HG02981 (cell line): ENCODE results near the gene GFOD1.
"Not testable (repeated sequence)": the region's sequence is repeated elsewhere in the genome, so short reads cannot be mapped to it uniquely, and the experiment has no call there.

Experiments
- ATAC-seq: cut with Tn5 transposase; IDR thresholded peaks from one replicate; pipeline ENCODE4 v1.9.1; 2021; ENCODE audit warnings: mild to moderate bottlenecking, moderate library complexity; ENCODE audit not compliant: unreplicated experiment

Gene GFOD1

DNA sequence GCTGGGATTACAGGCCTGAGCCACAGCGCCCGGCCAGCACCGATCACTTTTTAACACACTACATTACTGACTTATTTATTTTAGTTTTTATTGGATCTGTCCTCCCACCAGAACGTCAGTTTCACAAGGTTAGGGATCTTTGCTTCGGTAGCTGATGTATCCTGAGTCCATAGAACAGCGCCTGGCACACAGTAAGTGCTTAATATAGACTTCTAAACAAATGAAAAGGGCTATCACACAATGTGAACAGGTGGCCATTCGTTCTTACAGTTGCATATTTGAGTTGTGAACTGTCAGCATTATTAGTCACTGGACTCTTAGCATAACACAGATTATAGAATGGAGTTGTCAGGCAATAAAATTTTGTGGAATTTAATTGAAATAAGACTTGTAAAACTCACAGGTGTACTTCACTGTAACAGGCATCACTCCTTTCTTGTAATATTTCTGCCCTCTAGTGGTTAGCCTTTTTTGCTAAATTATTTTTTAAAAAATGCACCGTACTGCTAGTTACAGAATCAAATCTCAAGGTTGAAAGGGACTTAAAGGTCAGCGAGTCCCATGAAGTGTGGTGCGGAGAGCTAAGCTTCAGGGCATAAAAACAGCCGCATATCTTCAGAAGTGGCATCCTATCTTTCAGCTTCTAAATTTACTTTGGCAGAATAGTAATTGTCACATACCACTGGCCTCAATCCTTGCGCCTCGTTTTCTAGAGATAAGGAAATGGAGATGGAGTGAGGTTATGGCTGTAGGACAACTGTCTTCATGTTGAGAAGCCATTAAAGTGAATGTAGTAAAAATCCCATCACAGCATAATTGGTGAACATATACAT is 155.7 kb downstream of the GFOD1 start:
- no peak for ATAC-seq

DNA sequence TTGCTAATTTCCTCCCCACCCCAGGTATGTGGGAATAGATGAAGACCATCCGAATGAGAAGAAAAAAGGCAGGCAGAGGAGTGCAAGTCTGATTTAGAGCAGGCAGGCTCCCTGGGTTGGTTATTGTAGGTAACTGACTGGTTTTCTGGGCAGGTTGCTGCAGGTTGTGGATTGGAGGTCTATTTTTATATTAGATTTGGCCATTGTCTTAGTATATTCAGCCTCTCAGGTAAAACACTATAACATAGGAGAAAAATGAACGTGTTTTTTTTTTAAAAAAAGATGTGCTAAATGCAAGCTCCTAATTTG is 158.6 kb downstream of the GFOD1 start:
- no peak for ATAC-seq

DNA sequence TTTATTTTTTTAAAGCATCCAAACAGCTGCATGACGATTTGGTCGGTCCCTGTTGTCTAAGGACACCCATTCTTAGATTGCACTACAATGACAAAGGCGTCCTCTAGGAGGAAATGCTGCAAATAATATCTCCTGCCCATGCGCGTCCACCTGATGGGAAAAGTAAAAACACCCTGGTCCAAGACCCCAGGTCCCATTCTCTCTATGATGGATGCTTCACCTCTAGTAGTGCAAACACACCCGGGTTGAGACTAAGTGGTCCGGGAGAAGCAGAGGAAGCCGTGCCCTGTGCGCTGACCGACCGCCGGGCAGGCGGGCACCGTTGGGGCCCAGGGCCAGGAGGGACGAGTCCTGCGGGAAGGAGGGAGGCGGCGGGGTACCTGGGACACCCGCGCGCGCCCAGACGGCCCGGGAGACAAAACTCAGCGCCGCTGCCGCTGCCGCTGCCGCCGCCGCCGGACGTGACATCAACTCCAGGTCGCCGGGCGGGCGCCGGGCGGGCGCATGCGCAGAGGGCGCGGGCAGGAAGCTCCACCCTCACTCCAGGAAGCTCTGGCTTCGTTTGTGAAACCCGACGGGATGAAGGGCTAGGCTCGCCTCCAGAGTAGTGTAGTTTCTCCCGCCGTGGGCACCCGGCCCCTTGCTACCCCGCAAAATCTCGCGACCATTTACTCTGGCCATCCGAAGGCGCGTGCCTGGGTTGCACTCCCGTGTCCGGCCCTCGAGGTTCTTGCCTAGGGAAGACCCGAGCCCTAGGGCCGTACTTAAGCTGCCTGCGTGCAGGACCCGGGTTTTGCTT is 159.1 kb downstream of the GFOD1 start, which contains the start of gene TBC1D7:
TSS of gene TBC1D7 (minus strand) at position 462 of the 799 bp plus-strand sequence. CDS start 1,639 bp downstream, outside the sequence.
- peak; percentile 82 for ATAC-seq

DNA sequence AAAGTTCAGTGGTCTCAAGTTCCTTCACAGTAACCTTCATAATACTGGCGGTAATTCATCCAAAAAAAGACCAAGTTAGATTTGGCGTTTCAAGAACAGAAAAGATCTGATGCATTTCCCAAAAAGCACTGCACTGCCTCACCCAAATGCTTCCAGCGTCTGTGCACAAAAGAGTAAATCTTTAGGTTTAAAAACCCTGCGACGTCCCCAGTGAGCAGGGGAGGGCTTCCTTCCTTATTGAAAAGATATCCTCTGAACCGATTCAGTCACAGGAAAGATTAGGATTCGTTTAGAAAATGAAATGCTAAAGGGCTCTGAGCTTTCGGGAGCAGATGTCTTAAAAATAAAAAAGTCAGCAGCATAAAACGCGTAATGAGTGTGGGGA is 159.7 kb downstream of the GFOD1 start:
- ATAC-seq, result peak; percentile 17

DNA sequence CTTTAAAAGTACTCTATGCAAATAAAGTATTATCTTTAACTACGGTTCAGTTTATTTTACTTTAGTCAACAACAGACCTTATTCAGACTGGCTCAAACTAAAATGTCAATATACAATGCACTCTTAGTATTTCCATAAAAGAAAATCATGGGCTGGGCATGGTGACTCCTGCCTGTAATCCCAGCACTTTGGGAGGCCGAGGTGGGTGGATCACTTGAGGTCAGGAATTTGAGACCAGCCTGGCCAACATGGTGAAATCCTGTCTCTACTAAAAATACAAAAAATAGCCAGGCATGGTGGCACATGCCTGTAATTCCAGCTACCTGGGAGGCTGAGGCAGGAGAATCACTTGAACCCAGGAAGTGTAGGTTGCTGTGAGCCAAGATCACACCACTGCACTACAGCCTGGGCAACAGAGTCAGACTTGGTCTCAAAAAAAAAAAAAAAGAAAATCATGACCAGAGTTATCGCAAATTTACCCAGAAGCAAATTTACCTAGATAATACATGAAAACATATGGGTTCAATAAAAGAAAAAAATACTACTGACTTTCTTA is 161.3 kb downstream of the GFOD1 start:
- ATAC-seq, result not testable (repeated sequence)

DNA sequence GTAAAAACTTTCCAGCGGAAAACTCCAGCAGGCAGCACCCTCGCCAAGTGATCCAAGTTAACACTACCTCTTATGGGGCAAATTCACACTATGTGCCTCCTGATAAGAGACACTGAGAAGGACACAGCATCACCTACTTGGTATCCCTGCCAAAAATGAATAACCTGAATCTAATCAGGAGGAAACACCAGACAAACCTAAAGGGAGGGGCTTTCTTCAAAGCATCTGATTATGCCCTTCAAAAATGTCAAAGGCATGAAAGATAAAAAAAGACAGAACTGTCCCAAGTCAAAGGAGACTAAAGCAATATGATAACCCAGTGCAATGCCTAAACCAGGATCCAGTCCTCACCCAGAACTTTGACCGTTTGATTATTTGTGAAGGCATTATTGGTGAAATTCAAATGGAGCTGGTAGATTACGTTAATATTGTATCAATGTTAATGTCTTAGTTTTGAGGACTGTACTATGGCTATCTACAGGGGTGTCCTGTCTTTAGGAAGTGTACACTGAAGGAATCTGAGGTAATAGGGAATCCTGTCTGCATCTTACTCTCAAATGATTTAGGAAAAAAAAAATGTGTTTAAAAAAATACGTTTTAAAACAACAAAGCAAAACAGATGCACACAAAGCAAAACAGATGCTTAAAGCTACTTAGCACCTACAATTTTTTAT is 167.4 kb downstream of the GFOD1 start:
- ATAC-seq, result no peak

DNA sequence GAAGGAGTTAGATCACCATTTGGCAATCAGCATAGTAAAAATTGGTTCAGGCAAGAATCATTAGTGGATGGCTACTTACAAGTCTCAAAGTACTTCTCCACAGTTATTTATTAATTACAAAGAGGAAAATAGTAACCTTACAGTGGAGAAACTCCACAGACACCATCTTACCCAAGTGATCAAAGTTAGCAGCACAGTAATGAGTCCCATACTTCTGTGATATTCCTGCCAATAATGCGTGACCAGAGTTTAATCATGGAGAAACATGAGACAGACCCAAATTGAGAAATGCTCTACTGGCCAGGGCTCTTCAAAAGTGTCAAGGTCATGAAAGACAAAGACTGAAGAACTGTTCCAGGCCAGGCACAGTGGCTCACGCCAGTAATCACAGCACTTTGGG is 168.6 kb downstream of the GFOD1 start:
- ATAC-seq, result no peak

DNA sequence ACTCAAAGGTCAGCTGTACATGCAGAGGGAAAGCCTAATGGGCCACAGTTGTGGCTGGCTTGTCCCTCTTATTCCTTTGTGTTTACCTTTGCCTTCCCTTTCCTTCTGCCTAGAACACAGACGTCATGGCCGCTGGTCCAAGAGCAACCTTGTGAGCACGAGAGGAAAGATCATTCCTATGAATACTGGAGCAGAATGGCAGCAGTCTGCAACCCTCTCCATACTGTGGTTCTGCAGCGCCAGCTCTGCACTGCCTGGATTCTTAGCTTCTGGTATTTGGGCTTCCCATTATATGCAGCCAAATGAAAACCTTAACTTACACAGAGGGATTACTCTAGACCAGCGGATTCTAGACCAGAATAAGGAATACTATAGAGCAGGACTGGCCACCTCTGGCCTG is 171.5 kb downstream of the GFOD1 start:
- no peak for ATAC-seq

DNA sequence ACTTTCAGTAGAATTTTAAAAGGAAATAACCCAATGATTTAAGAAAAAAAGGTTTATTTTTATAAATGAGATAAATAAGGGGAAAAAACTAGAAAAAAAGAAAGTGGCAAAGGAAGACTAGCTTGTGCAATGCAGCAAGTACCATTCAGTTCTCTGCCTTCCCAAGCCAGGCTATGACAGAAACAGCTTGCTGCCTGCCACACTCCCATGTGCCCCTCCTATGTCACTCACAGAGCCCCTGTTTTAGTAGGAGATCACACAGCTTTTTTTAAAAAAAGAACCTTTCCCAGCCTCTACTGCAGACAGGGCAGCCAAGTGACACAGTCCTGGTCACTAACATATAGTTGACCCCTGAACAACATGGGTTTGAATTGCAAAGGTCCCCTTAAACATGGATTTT is 172.6 kb downstream of the GFOD1 start:
- ATAC-seq, result no peak

DNA sequence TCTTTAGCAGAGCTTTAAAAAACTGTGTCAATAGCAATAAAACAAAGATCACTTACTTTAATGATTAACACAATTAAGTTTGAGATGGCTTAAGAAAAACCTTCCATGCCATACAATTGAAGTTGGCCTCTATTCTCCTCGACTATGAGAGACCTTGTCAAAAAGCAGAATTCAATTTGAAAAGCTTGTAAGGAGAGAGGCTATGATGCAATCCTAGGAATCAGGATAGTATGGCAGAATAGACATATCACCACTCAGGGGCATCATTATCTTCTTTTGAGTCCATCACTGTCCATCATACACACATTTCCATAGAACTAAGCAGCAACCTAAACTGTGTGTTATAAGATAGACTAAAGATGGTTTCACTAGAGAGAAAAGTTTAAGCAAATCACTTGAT is 176.2 kb downstream of the GFOD1 start:
- no peak for ATAC-seq

DNA sequence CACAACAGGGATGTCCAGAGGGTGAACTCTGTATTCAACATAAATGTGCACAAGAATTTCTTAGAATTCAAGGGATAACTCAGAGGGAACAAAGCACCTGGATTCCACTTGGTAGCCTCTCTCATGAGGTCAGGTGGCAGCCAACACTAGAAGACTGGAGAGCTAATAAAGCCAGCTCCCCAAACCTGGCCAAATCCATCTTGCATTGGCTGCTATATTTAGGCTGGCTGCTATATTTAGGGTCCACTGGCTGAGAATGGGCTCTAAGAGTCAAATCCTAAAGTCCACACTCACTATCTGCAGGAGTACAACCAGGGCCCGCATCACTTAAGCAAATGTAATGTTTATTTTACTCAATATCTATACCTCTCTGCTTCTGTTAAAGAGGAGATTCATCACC is 179.1 kb downstream of the GFOD1 start:
- no peak for ATAC-seq
